GM12878 (cell line): Measurements from ENCODE around the gene TMEM244. TPM values are rescaled to one million over a fixed set of nuclear protein-coding genes. Genes with fewer than 3 reads are reported as not detected.
"Not testable (repeated sequence)": the region's sequence is repeated elsewhere in the genome, so short reads cannot be mapped to it uniquely, and the experiment has no call there.

Experiments used
- ATAC-seq: fragments of 200-7000 bp; cut with Tn5 transposase; 3 replicates; pipeline ENCODE4 v1.9.1; 2020; ENCODE audit warnings: mild to moderate bottlenecking, moderate library complexity
- BruUV-seq: library from RNA; stranded (reverse); fragments of 400-500 nt; replicated peaks from 2 replicates; lab custom pipeline; 2021; lab: Mats Ljungman, UMichigan
- CTCF ChIA-PET: fragments of 300-600 bp; sonication (Branson Sonifier 250); formaldehyde crosslinking; extraction: SDS; loops from one replicate; lab custom pipeline; 2021; ENCODE audit warnings: inconsistent platforms; lab: Yijun Ruan, JAX
- POLR2A ChIA-PET: fragments of 350-600 bp; formaldehyde crosslinking; extraction: SDS; loops from one replicate; lab custom pipeline; 2021; ENCODE audit warnings: inconsistent platforms; lab: Charles Lee
- RAD21 ChIA-PET: fragments of 300-600 bp; sonication (Branson Sonifier 250); formaldehyde crosslinking; loops from one replicate; lab custom pipeline; 2023; ENCODE audit warnings: antibody characterized with exemption; ENCODE audit not compliant: unreplicated experiment; lab: Charles Lee
- SMC1A ChIA-PET: fragments of 300-600 bp; sonication (Branson Sonifier 250); formaldehyde crosslinking; loops from one replicate; lab custom pipeline; 2023; ENCODE audit not compliant: unreplicated experiment, uncharacterized antibody; lab: Charles Lee
- DNase-seq: peaks from one replicate; pipeline ENCODE4 v3.0.0-alpha.2; 2011; ENCODE audit warnings: low read depth, low spot score
- FAIRE-seq: peaks from 3 replicates; lab custom pipeline; 2011; peaks lifted over from hg19 to GRCh38; lab: Jason Lieb, UNC
- H2AFZ ChIP-seq: 2 replicates; pipeline ENCODE4 v1.6.0; 2011; ENCODE audit warnings: low read depth, low read length, control low read depth; ENCODE audit not compliant: control insufficient read depth
- H3K27ac ChIP-seq: 2 replicates; pipeline ENCODE4 v1.5.1; 2011; ENCODE audit warnings: control low read depth; ENCODE audit not compliant: control insufficient read depth, insufficient read depth
- H3K27me3 ChIP-seq, 2 experiments: replicated peaks in 1 of 2; 2 replicates each; pipeline versions ENCODE4 v1.6.0 to v1.6.1; 2011; ENCODE audit warnings: low read length in 1 of 2; ENCODE audit not compliant: control insufficient read depth in 2 of 2, insufficient read depth in 2 of 2
- H3K36me3 ChIP-seq, 2 experiments: 2 replicates each; pipeline ENCODE4 v1.5.1; 2011; ENCODE audit warnings: low read length in 1 of 2; ENCODE audit not compliant: control insufficient read depth in 2 of 2, insufficient read depth in 2 of 2
- H3K4me1 ChIP-seq: 2 replicates; pipeline ENCODE4 v1.6.1; 2011; ENCODE audit warnings: mild to moderate bottlenecking, low read length, moderate library complexity, mixed read lengths; ENCODE audit not compliant: control insufficient read depth, insufficient read depth
- H3K4me2 ChIP-seq: 2 replicates; pipeline ENCODE4 v1.6.0; 2011; ENCODE audit warnings: control low read depth; ENCODE audit not compliant: control insufficient read depth, insufficient read depth
- H3K4me3 ChIP-seq: fragments of 200-600 bp; sonication (generic); 2 replicates; pipeline ENCODE4 v1.5.1; 2016
- H3K79me2 ChIP-seq: 2 replicates; pipeline ENCODE4 v1.6.0; 2011; ENCODE audit warnings: low read length; ENCODE audit not compliant: control insufficient read depth, insufficient read depth
- H3K9ac ChIP-seq: 2 replicates; pipeline ENCODE4 v1.8.0; 2011; ENCODE audit warnings: low read length, control low read depth, mixed read lengths; ENCODE audit not compliant: control insufficient read depth, insufficient read depth
- H3K9me3 ChIP-seq: replicated peaks from 3 replicates; pipeline ENCODE4 v1.5.1; 2011; ENCODE audit warnings: mild to moderate bottlenecking, low read length; ENCODE audit not compliant: control insufficient read depth, insufficient read depth
- H4K20me1 ChIP-seq: 2 replicates; pipeline ENCODE4 v1.6.0; 2011; ENCODE audit not compliant: control insufficient read depth, insufficient read depth
- BRCA1 ChIP-seq: IDR thresholded peaks from 2 replicates; pipeline ENCODE4 v1.6.1; 2011; ENCODE audit warnings: low read depth, low read length, improper control_type of control experiment
- CHD2 ChIP-seq: IDR thresholded peaks from 2 replicates; pipeline ENCODE4 v1.6.1; 2011; ENCODE audit warnings: low read depth, low read length, improper control_type of control experiment, borderline replicate concordance
- CTCF ChIP-seq, 3 experiments: IDR thresholded peaks in 2 of 3; conservative IDR thresholded peaks in 1 of 3; 2 replicates each; pipeline ENCODE4 v1.5.1; 2011; ENCODE audit warnings: low read depth in 3 of 3, low read length in 3 of 3, mild to moderate bottlenecking in 3 of 3, control low read depth in 2 of 3, moderate library complexity in 2 of 3, inconsistent platforms in 1 of 3, mixed read lengths in 1 of 3; ENCODE audit not compliant: control insufficient read depth in 2 of 3, insufficient read depth in 1 of 3; ENCODE audit errors: extremely low read depth in 1 of 3
- DPF2 ChIP-seq: fragments of 450-650 bp; IDR thresholded peaks from 2 replicates; pipeline ENCODE4 v1.6.1; 2017; ENCODE audit warnings: mild to moderate bottlenecking
- EP300 ChIP-seq, 2 experiments: fragments of 150-350 bp in 1 of 2; IDR thresholded peaks; 2 replicates each; pipeline ENCODE4 v1.6.1; 2011 to 2012; ENCODE audit warnings: low read depth in 2 of 2, low read length in 2 of 2, borderline replicate concordance in 1 of 2, improper control_type of control experiment in 1 of 2, inconsistent platforms in 1 of 2; ENCODE audit not compliant: control insufficient read depth in 1 of 2
- KLF5 ChIP-seq: fragments of 450-650 bp; IDR thresholded peaks from 2 replicates; pipeline ENCODE4 v1.6.1; 2014; ENCODE audit warnings: mild to moderate bottlenecking; ENCODE audit not compliant: partially characterized antibody
- MEF2A ChIP-seq: IDR thresholded peaks from 2 replicates; pipeline ENCODE4 v1.6.1; 2011; ENCODE audit warnings: low read depth, mild to moderate bottlenecking, low read length, moderate library complexity; ENCODE audit not compliant: insufficient read depth
- MEF2B ChIP-seq: fragments of 450-650 bp; IDR thresholded peaks from 2 replicates; pipeline ENCODE4 v1.6.1; 2018; ENCODE audit warnings: mild to moderate bottlenecking, moderate library complexity; ENCODE audit not compliant: partially characterized antibody, poor library complexity, severe bottlenecking
- MLLT1 ChIP-seq: fragments of 450-650 bp; IDR thresholded peaks from 2 replicates; pipeline ENCODE4 v1.6.1; 2016; ENCODE audit warnings: mild to moderate bottlenecking
- SMAD1 ChIP-seq: fragments of 450-650 bp; IDR thresholded peaks from 2 replicates; pipeline ENCODE4 v1.6.1; 2018; ENCODE audit warnings: mild to moderate bottlenecking, low read depth; ENCODE audit not compliant: partially characterized antibody
- SPI1 ChIP-seq: IDR thresholded peaks from 2 replicates; pipeline ENCODE4 v1.6.1; 2011; ENCODE audit warnings: low read depth, mild to moderate bottlenecking, low read length, moderate library complexity, borderline replicate concordance; ENCODE audit not compliant: insufficient read depth
- WGBS: methylation state at CpG from one replicate; pipeline ENCODE4 v1.1.6; 2016; ENCODE audit warnings: low lambda C conversion rate; ENCODE audit not compliant: insufficient replicate concordance, insufficient coverage; ENCODE audit errors: missing lambda C conversion rate; 5-methylcytosine and 5-hydroxymethylcytosine counted together
- in situ Hi-C: fragments of 300-500 bp; cut with MboI; formaldehyde crosslinking; loops from 9 replicates; pipeline ENCODE4 v1.14.3; 2018; ENCODE audit warnings: mixed read lengths
- intact Hi-C: fragments of 100-400 bp; cut with micrococcal nuclease; formaldehyde crosslinking; loops from one replicate; pipeline ENCODE4 v1.14.2; 2022; ENCODE audit not compliant: unreplicated experiment
- polyA plus RNA-seq, 11 experiments: library from polyadenylated mRNA; depleted of rRNA in 4 of 11; unstranded in 6 of 11; stranded (reverse) in 5 of 11; fragments of >200 nt; fragmentation: Nextera tagmentation in 4 of 11; fragmentation: Illumina TruSeq in 1 of 11; extraction: Ambion mirVana in 4 of 11; extraction: Trizol in 1 of 11; gene quantifications; 1 replicate in 1 of 11; 2 replicates in 10 of 11; pipeline versions ENCODE4 v1.2.1 to v1.2.3, GENCODE V29; 2011 to 2016; ENCODE audit warnings: inconsistent platforms in 2 of 11, missing spikeins in 2 of 11, low read depth in 1 of 11
- total RNA-seq, 4 experiments: library from RNA; depleted of rRNA in 3 of 4; stranded (reverse); fragments of >200 nt in 3 of 4; fragmentation: Illumina TruSeq in 1 of 4; extraction: Trizol in 1 of 4; gene quantifications; 2 replicates each; pipeline versions ENCODE4 v1.2.1 to v1.2.3, GENCODE V29; 2013 to 2021
- TF ChIP-seq, protein P1 (sequence below): fragments of 450-650 bp; IDR thresholded peaks from 2 replicates; pipeline ENCODE4 v1.6.1; 2016; ENCODE audit warnings: mild to moderate bottlenecking

The TMEM244 gene
- total and polyA plus RNA-seq, 10 of the 15 experiments (the other 5 are each of a cell fraction or from before 2014, with no cell fraction given): 0.14 TPM; not detected in 9

DNA sequence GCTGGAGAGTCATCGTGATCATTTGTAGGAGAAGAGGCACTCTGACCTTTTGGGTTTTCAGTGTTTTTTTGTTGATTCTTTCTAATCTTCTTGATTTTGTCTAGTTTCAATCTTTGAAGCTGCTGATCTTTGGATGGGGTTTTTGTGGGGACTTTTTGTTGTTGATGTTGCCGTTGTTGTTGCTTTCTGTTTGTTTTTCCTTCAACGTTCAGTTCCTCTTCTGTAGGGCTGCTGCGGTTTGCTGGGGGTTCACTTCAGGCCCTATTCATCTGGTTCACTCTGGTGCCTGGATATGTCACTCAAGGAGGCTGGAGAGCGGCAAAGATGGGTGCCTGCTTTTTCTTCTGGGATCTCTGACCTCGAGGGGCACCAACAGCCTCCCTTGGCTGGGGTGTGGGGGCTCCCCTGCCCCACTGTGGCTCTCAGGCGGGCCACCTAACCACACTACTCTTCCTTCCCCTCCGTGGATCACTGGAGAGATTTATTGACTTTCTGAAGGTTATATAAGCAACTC is 21.5 kb upstream of the TMEM244 start (continued):
- no peak for TF ChIP-seq BRCA1
- peak; percentile 63 to 80 for TF ChIP-seq EP300 (IDR thresholded peaks at IDR 0.05; ENCODE audit: borderline replicate concordance in 1 of 2, control insufficient read depth in 1 of 2, low read depth in 2 of 2, low read length in 2 of 2)
- TF ChIP-seq KLF5: peak; percentile 59
- TF ChIP-seq SMAD1: no peak
- TF ChIP-seq MEF2A: 0 out of 2 replicates have a peak, but pooled peaks have one; percentile 52
- TF ChIP-seq CTCF (IDR thresholded peaks at IDR 0.05 in 2 of 3, conservative IDR thresholded peaks at IDR 0.05 in 1 of 3; ENCODE audit: control insufficient read depth in 2 of 3, extremely low read depth in 1 of 3, insufficient read depth in 1 of 3, low read depth in 3 of 3, low read length in 3 of 3): no peak
- TF ChIP-seq MEF2B: peak; percentile 35
- peak; percentile 83 for TF ChIP-seq DPF2
- peak; percentile 81 for TF ChIP-seq MLLT1
- TF ChIP-seq CHD2: peak; percentile 48; the same call in 1 of the 2 replicates
- TF ChIP-seq, protein P1, sequence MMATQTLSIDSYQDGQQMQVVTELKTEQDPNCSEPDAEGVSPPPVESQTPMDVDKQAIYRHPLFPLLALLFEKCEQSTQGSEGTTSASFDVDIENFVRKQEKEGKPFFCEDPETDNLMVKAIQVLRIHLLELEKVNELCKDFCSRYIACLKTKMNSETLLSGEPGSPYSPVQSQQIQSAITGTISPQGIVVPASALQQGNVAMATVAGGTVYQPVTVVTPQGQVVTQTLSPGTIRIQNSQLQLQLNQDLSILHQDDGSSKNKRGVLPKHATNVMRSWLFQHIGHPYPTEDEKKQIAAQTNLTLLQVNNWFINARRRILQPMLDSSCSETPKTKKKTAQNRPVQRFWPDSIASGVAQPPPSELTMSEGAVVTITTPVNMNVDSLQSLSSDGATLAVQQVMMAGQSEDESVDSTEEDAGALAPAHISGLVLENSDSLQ: peak; percentile 95
- TF ChIP-seq SPI1: peak; percentile 92

- WGBS: 95% methylated on average over 1 of the region's 1 CpG
- SMC1A ChIA-PET, RAD21 ChIA-PET, DNase-seq, H3K27ac ChIP-seq, FAIRE-seq, H3K36me3 ChIP-seq, POLR2A ChIA-PET, H3K79me2 ChIP-seq, H3K9ac ChIP-seq, intact Hi-C loops, H3K27me3 ChIP-seq, H3K4me2 ChIP-seq, BruUV-seq, ATAC-seq, H3K9me3 ChIP-seq, H3K4me3 ChIP-seq, in situ Hi-C loops, H2AFZ ChIP-seq, H4K20me1 ChIP-seq: not testable (repeated sequence)
- H3K4me1 ChIP-seq: peaks cover 12% of the 10 kb centered on the region
- CTCF ChIA-PET: interaction anchor here (1.2 kb wide), 1 partner anchor 9 kb away, joined by 3 read pairs; no protein-coding TSS in a partner anchor
Observed at GRCh38 chr6:129877894-129878293, 16.8 kb upstream of the TMEM244 start.
